GM12864 (cell line): ENCODE data around the gene MFNG.

Experiments used
- DNase-seq: peaks from one replicate; pipeline ENCODE4 v3.0.0-alpha.2; 2011; ENCODE audit warnings: low read depth
- H3K4me3 ChIP-seq: 2 replicates; pipeline ENCODE4 v1.5.1; 2011; ENCODE audit warnings: mild to moderate bottlenecking, low read depth, low read length, control low read depth
- CTCF ChIP-seq: IDR thresholded peaks from 2 replicates; pipeline ENCODE4 v1.5.1; 2011; ENCODE audit warnings: low read depth, mild to moderate bottlenecking, moderate library complexity, low read length, control low read depth, inconsistent platforms; ENCODE audit errors: missing control alignments

Gene MFNG

DNA sequence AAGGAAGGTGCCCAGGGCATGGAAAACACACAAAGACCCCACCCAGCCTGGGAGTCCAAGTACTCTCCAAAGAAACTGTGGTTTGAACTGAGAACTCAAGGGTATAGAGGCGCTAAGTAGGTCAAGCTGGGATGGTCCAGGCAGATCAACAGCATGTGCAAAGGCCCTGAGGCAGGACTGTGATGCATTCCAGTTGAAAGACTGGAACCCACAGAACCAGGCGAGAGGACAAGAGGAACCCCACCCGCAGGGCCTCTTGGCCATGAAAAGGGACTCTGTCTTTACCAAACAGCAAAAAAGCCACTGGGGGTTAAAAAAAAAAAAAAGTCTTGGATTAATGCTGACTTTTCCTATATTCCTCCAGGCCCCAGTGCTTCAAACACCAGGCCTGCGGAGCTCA lies 18.8 kb upstream of the MFNG start:
- TF ChIP-seq CTCF, result no peak
- no peak overlapping the region for H3K4me3 ChIP-seq
- no peak for DNase-seq

- DNase-seq, result no peak
- no peak for TF ChIP-seq CTCF
- no peak overlapping the region for H3K4me3 ChIP-seq
These were observed 17.7 kb upstream of the MFNG start for GRCh38 chr22:37503850-37504249.

DNA sequence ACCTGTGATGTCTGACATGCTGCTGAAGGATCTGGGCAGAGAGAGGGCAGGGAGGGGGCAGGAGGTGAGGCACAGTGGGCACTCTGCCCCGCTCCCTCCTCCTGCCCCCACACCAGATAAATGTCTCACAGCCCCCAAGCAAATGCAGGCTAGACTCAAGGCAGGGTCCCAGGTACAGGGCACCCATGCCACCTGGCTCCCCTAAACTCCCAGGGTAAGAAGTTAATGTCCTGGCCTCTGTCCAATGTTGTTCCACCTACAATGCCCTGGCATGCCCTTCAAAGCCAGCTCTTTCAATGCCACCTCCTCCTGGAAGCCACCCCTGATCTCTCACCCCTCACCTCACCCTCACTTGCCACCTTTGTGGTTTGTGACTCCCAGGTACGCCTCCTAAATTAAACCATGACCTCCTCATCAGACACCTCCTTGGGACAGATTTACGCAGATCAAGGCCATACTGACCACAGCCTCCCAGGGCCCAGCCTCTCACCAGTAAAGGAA lies 17.0 kb upstream of the MFNG start:
- TF ChIP-seq CTCF, result no peak
- no peak overlapping the region for H3K4me3 ChIP-seq
- no peak for DNase-seq

GRCh38 chr22:37502342-37503182 lies 16.4 kb upstream of the MFNG start:
- H3K4me3 ChIP-seq, result no peak overlapping the region
- DNase-seq, result no peak
- no peak for TF ChIP-seq CTCF

GRCh38 chr22:37501610-37502341 lies 15.6 kb upstream of the MFNG start:
- H3K4me3 ChIP-seq, result no peak overlapping the region
- DNase-seq, result no peak
- no peak for TF ChIP-seq CTCF

GRCh38 chr22:37500745-37501609 lies 14.8 kb upstream of the MFNG start:
- DNase-seq, result no peak
- no peak overlapping the region for H3K4me3 ChIP-seq
- no peak for TF ChIP-seq CTCF
